T-helper 2 cell treated with Interferon-gamma antibody and Interleukin-4, amounts not matched to agents 100 ng/mL and 5 ng/mL, for 36 hours (primary cell): Measurements from ENCODE around the gene IL31RA. TPM values are rescaled to one million over a fixed set of nuclear protein-coding genes. Genes with fewer than 3 reads are reported as not detected.
"Not testable (repeated sequence)": the region's sequence is repeated elsewhere in the genome, so short reads cannot be mapped to it uniquely, and the experiment has no call there.

ENCODE experiments used
- intact Hi-C: fragments of 100-400 bp; cut with micrococcal nuclease; formaldehyde crosslinking; loops from one replicate; pipeline ENCODE4 v1.15.1; 2023
- total RNA-seq: library from RNA; stranded (reverse); gene quantifications from 2 replicates; pipeline ENCODE4 v1.2.3, GENCODE V29; 2022

The IL31RA gene
- total RNA-seq, result 0.09 and 0.14 TPM in 2 replicates

DNA sequence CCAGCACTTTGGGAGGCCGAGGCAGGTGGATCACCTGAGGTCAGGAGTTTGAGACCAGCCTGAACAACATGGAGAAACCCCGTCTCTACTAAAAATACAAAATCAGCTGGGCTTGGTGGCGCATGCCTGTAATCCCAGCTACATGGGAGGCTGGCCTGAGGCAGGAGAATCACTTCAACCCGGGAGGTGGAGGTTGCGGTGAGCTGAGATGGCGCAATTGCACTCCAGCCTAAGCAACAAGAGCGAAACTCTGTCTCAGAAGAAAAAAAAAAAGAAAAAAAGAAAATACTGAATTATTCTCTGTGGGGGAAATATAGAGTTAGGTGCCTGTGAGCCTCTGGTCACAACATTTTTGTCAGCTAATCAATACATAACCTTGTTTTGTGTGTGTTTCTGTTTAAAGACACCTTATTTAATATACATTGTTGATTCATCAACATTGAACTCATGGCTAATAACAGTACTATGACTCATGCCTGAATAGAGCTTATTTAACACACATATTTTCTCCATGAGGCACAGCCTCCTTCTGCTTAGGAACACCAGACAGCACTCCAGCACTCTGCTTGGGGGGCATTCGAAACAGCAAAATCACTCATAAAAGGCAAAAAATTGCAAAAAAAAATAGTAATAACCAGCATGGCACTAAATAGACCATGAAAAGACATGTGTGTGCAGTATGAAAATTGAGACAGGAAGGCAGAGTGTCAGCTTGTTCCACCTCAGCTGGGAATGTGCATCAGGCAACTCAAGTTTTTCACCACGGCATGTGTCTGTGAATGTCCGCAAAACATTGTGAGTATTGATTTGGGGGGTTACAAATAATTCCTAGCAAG, at the start of gene IL31RA:
Gene IL31RA, plus strand, starts transcription at position 519 of the 836 bp plus-strand sequence. Its CDS starts 214 bp downstream, at position 733.
- intact Hi-C loops, result no loop called here

- intact Hi-C loops, result not testable (repeated sequence)
These were observed 42.3 kb upstream of the IL31RA start for GRCh38 chr5:55808814-55809213.

DNA sequence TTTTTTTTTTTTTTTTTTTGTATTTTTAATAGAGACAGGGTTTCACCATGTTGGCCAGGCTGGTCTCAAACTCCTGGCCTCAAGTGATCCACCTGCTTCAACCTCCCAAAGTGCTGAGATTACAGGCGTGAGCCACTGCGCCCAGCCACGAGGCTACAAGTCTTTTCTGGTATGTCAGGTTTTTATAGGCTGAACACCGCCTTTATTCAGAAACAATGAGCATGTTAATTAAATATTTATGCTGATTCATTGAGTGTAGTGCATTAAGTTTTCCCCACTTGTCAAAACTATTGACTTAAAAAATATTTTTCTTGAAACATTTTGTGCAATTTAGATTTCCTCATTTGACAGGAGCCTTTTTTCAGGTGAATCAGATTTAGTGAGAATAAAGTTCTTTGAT, 35.2 kb upstream of the IL31RA start:
- intact Hi-C loops, result not testable (repeated sequence)

GRCh38 chr5:55816342-55816741, 34.8 kb upstream of the IL31RA start:
- intact Hi-C loops, result no loop called here

DNA sequence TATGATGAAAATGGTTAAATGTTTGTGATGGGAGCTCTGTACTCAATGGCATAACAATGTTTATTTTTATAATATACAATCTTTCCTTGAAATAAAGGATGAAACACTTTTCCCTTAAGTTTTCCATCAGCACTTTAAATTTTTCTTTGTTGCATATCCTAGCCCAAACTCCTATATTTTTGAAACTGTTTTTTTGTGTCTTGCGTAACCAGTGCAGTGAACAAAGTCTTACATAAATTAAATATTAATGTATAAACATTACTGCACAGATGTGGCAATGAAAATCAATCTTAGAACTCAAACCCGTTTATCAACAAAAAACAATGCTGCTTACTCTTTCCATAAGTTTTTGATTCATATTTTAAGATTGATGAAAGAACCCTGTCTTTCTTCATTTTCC, 34.1 kb upstream of the IL31RA start:
- intact Hi-C loops, result no loop called here

DNA sequence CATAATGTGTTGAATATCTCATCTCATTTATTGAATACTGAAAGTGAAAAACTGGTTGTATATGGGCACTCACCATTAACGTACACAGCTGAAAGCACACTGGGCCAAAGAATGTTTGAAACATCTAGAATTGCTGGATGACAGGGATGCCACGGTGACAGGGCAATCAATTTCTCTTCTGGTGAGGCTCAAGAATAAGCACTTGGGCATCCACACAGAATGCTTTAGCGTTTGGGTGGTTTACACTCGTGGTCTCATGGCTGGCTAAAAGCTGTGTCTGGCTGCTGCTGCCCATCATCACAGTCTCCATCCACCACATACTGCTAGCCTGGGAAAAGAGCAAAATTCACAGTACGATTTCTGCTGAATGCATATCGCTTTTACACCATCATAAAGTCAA, 30.7 kb upstream of the IL31RA start:
- intact Hi-C loops, result no loop called here

GRCh38 chr5:55821731-55822512, 29.2 kb upstream of the IL31RA start:
- intact Hi-C loops, result no loop called here

DNA sequence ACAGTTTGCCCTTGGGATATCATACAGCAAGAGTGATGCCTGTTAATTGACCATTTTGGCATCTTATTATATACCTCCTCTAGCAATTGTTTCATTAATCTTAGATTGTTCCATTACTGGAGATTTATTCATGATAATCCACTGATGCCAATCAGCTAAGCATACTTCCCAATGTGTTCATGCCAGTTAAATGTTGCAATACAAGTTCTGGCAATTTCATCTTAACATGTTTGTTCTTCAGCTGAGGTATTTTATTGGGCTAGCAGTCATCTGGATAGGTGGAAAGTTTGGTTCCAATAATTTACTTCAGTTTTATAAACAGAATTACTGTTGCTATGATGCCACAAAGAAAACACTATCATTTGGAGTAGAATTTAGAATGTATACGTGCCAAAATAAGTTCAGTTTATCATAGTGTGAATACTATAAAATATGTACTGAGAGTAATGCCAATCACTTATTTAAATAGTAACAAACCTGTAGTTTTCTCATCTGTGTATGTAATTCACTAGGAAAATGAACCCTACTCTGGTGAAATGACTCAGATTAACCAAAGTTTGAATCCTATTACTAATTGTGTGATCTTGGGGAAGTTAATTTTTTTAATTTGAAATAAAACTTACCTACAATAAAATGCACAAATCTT, 27.9 kb upstream of the IL31RA start:
- intact Hi-C loops, result no loop called here

- intact Hi-C loops, result no loop called here
These were observed 21.2 kb upstream of the IL31RA start for GRCh38 chr5:55829956-55830355.

DNA sequence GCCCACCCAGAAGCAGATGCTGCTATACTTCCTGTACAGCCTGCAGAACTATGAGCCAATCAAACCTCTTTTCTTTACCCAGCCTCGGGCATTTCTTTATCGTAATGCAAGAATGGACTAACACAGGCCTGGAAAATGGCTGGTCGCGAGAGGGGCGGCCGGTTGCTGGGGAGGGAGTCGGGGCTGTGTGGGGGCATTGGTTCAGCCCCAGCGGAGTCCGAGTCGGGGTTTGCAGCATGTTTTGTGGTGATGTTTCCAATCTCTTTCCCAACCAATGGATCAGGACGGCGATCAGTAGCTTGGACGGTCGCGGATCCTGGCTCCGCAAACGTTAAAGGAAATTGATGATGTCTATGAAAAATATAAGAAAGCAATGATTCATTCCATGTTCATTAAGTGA, 18.7 kb upstream of the IL31RA start:
- intact Hi-C loops, result no loop called here

- intact Hi-C loops, result no loop called here
These were observed 15.0 kb upstream of the IL31RA start for GRCh38 chr5:55836191-55836590.

DNA sequence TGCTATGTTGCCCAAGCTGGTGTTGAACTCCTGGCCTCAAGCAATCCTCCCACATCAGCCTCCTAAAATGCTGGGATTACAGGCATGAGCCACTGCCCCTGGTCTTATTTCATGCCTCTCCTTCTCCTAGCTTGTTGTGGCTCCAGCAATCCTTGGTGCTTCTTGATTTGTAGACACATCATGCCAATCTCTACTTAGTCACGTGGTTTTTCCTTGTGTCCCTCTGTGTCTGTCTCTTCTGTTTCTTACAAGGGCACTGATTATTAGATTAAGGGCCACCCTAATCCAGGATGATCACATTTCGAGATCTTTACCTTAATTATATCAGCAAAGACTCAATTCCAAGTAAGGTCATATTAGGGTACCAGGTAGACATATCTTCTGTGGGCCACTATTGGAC, 9.2 kb upstream of the IL31RA start:
- intact Hi-C loops, result no loop called here

GRCh38 chr5:55847837-55848236, 3.3 kb upstream of the IL31RA start:
- intact Hi-C loops, result no loop called here

DNA sequence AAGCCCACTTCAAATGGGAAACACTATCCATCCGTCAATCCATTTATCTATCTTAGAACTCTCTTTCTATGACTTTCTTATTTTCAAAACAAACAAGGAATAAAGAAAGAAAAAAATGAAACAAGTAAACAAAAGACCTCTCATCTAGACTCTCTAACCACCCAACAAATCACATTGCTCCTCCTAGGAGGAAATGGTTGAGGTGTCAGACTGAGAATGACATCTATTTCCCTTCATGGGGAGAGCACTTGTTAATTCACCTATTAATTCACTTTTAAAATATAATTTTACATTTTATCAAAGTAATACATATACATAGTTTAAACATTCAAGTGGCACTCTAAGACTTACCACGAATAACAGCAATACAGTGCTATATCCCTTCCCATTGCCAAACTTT, 2.4 kb upstream of the IL31RA start:
- intact Hi-C loops, result no loop called here

DNA sequence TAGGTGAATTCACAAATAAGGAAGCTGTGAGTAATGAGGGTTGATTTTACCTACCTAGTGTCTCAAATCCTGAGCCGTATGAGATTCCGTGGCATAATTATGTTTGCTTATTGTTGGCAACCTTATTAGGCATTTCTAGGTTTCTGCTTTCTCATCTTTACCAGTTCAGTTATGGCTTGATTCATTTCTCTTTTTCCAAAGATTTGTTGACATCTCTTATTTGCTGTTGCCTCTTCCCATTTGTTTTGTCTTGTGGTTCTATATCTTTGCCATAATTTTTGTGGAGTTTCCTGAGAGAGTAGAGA, 470 bp downstream of the IL31RA start:
- intact Hi-C loops, result no loop called here

- intact Hi-C loops, result no loop called here
These were observed 1.3 kb downstream of the IL31RA start for GRCh38 chr5:55852503-55852902.

- intact Hi-C loops, result no loop called here
These were observed 2.0 kb downstream of the IL31RA start for GRCh38 chr5:55853041-55853670.

GRCh38 chr5:55853818-55854217, 2.7 kb downstream of the IL31RA start:
- intact Hi-C loops, result no loop called here

GRCh38 chr5:55855509-55855908, 4.4 kb downstream of the IL31RA start:
- intact Hi-C loops, result loop anchor here (5.0 kb wide), 2 partner anchors 93 to 143 kb away; partner anchors contain the start of gene SLC38A9

- intact Hi-C loops, result loop anchor here (2.0 to 5.0 kb wide), 3 partner anchors 46 to 144 kb away; partner anchors contain the start of gene SLC38A9
These were observed 5.5 kb downstream of the IL31RA start for GRCh38 chr5:55856516-55857246.

- intact Hi-C loops, result loop anchor here (2.0 to 5.0 kb wide), 3 partner anchors 46 to 145 kb away; partner anchors contain the start of gene SLC38A9
These were observed 6.1 kb downstream of the IL31RA start for GRCh38 chr5:55857247-55857640.
